ENCODE measurements around the gene CAPN11.

CAPN11 gene

DNA sequence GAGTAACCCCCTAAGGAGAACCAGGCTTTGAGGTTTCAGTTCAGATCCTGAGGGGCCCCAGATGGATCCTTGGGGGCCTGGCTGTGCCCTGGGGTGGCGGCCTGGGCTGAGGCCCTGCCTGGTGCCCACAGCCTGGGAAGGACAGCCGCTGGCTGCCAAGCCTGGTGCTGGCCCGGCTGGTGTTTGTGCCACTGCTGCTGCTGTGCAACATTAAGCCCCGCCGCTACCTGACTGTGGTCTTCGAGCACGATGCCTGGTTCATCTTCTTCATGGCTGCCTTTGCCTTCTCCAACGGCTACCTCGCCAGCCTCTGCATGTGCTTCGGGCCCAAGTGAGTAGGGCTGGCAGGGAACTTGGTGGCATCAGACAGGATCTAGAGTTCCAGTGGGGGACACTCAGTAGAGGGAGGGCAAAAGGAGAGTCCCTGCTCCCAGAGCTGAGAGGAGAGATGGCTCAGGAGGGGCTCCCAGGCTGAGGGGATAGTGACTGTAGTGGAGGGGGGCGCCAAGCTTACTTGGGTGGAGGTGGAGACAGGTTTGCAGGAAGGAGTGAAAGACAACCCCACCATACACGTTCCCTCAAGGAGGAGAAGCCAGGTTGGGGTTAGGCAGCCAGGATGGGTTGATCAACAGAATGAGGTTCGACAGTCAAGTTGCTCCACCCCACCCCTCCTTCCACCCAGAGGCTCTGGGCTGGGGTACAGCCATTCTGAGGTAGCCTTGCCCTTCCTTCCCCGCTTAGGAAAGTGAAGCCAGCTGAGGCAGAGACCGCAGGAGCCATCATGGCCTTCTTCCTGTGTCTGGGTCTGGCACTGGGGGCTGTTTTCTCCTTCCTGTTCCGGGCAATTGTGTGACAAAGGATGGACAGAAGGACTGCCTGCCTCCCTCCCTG lies 74.3 kb downstream of the CAPN11 start:
- Histone ChIP-seq H3K27me3 (ENCODE audit: low read length) (no peaks in the 10 kb centered on the region), H3K4me2 (ENCODE audit: low read depth, low read length, poor library complexity, severe bottlenecking) (no peak overlapping the region), H3K9me3 (ENCODE audit: insufficient read depth, low read length) (no peaks in the 10 kb centered on the region), H3K79me2 (ENCODE audit: insufficient read depth, low read length) (0 out of 2 replicates have a peak, but pooled peaks cover 5% of the 10 kb centered on the region), H3K27ac (ENCODE audit: low read depth, low read length) (no peak overlapping the region), H2AFZ (ENCODE audit: low read depth, low read length, severe bottlenecking) (no peak overlapping the region), H3F3A (ENCODE audit: insufficient read depth) (peaks cover 4% of the 10 kb centered on the region), H3K9me2 (replicated peaks; ENCODE audit: insufficient read depth, low read length) (no peaks in the 10 kb centered on the region), H3K9ac (ENCODE audit: low read length) (no peak overlapping the region), H4K20me1 (ENCODE audit: low read depth, low read length) (no peaks in the 10 kb centered on the region), H3K36me3 (ENCODE audit: low read length) (no peaks in the 10 kb centered on the region), H3K4me3 (ENCODE audit: insufficient read depth, low read length, poor library complexity, severe bottlenecking) (no peak overlapping the region)
- no peak for TF ChIP-seq EZH2phosphoT487 (conservative IDR thresholded peaks at IDR 0.05; ENCODE audit: low read length)
- no peak for TF ChIP-seq CTCF (IDR thresholded peaks at IDR 0.05; ENCODE audit: insufficient read depth, low read length, poor library complexity, severe bottlenecking)

DNA sequence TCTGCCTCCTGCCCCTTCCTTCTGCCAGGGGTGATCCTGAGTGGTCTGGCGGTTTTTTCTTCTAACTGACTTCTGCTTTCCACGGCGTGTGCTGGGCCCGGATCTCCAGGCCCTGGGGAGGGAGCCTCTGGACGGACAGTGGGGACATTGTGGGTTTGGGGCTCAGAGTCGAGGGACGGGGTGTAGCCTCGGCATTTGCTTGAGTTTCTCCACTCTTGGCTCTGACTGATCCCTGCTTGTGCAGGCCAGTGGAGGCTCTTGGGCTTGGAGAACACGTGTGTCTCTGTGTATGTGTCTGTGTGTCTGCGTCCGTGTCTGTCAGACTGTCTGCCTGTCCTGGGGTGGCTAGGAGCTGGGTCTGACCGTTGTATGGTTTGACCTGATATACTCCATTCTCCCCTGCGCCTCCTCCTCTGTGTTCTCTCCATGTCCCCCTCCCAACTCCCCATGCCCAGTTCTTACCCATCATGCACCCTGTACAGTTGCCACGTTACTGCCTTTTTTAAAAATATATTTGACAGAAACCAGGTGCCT lies 75.0 kb downstream of the CAPN11 start:
- no peaks in the 10 kb centered on the region for H3K9me2 ChIP-seq (replicated peaks; ENCODE audit: insufficient read depth, low read length)
- H2AFZ ChIP-seq (ENCODE audit: low read depth, low read length, severe bottlenecking): no peak overlapping the region
- TF ChIP-seq EZH2phosphoT487 (conservative IDR thresholded peaks at IDR 0.05; ENCODE audit: low read length): no peak
- no peak for TF ChIP-seq CTCF (IDR thresholded peaks at IDR 0.05; ENCODE audit: insufficient read depth, low read length, poor library complexity, severe bottlenecking)
- no peak overlapping the region for H3K27ac ChIP-seq (ENCODE audit: low read depth, low read length)
- H3F3A ChIP-seq (ENCODE audit: insufficient read depth): peaks cover 4% of the 10 kb centered on the region
- H3K9ac ChIP-seq (ENCODE audit: low read length): no peak overlapping the region
- no peak overlapping the region for H3K4me2 ChIP-seq (ENCODE audit: low read depth, low read length, poor library complexity, severe bottlenecking)
- H3K36me3 ChIP-seq (ENCODE audit: low read length): no peaks in the 10 kb centered on the region
- no peak overlapping the region for H3K4me3 ChIP-seq (ENCODE audit: insufficient read depth, low read length, poor library complexity, severe bottlenecking)
- no peaks in the 10 kb centered on the region for H3K9me3 ChIP-seq (ENCODE audit: insufficient read depth, low read length)
- no peaks in the 10 kb centered on the region for H4K20me1 ChIP-seq (ENCODE audit: low read depth, low read length)
- H3K79me2 ChIP-seq (ENCODE audit: insufficient read depth, low read length): 0 out of 2 replicates have a peak, but pooled peaks cover 4% of the 10 kb centered on the region
- no peaks in the 10 kb centered on the region for H3K27me3 ChIP-seq (ENCODE audit: low read length)

Data from SU-DHL-6 (cell line).